ENCODE data around the gene CRYZL1.
A peak's percentile ranks its signal among the peaks of the same experiment; 100 is the strongest.

DNA sequence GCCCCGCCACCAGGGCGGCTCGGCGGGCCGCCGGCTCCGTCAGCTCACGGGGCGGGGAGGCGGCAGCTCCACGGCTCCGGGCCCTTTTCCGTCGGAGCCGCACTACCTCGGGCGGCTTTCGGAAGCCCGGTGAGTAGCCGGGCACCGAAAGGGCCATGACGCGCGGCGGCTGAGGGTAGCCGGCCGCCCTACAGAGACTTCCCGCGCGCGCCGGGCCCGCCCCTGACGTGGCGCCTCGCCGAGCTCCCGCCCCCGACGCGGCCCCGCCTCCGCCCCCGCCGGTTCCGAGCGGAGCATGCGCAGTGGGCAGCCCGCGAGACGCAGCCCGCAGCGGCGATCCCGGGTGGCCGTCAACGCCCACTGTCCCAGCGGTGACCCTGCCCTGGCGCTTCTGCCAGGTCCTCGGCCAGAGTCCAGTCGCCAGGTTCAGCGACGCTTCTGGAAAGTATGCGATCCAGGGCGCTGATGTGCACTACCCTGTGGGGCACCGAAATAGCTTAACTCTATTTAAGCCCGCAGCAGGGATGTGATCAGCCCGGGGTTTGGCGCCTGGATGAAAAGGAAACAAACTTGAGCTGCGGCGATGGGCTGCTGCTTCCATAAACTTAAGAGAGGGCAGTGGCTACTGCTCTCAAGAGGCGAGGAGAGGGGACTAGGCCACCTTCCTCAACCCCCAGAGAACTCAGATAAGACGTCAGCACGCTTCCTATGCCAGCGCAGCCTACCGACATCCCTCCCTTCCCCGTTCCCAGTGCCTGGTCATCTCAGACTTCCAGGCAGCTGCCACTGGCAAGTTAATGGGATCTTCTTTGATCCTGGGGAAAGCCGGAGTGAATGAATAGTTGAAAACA lies 52.8 kb downstream of the CRYZL1 start, which contains the start of gene DONSON:
- peak; percentile 78 for TF ChIP-seq POLR2AphosphoS5 (IDR thresholded peaks at IDR 0.05; ENCODE audit: borderline replicate concordance, low read depth, low read length)
- no peak for TF ChIP-seq EZH2 (IDR thresholded peaks at IDR 0.05)
- no peak for TF ChIP-seq FOXP2 (optimal IDR thresholded peaks at IDR 0.05; ENCODE audit: control extremely low read depth, extremely low read length, insufficient read depth)
